HEK293 (cell line): ENCODE measurements around the gene ADCY10.

Experiments
- CTCF ChIA-PET: fragments of 350-600 bp; formaldehyde crosslinking; extraction: SDS; loops from one replicate; lab custom pipeline; 2021; ENCODE audit warnings: antibody characterized with exemption; lab: Yijun Ruan, JAX
- POLR2A ChIA-PET: fragments of 300-600 bp; formaldehyde crosslinking; extraction: SDS; loops from one replicate; lab custom pipeline; 2020; ENCODE audit warnings: antibody characterized with exemption, inconsistent platforms; lab: Yijun Ruan, JAX
- H3K27ac ChIP-seq: fragments of 200-500 bp; sonication (Bioruptor generic); 2 replicates; pipeline ENCODE4 v1.5.1; 2014; ENCODE audit warnings: low read depth, low read length, control low read depth, inconsistent platforms; ENCODE audit errors: extremely low read depth
- H3K36me3 ChIP-seq, 2 experiments: fragments of 200-500 bp in 1 of 2; sonication (Bioruptor generic) in 1 of 2; 1 replicate in 1 of 2; 2 replicates in 1 of 2; pipeline ENCODE4 v1.5.1; 2014 to 2017; ENCODE audit warnings: inconsistent platforms in 2 of 2, low read length in 2 of 2; ENCODE audit not compliant: control insufficient read depth in 2 of 2, insufficient read depth in 1 of 2
- H3K4me1 ChIP-seq: fragments of 200-500 bp; sonication (Bioruptor generic); 2 replicates; pipeline ENCODE4 v1.5.1; 2014; ENCODE audit warnings: mild to moderate bottlenecking, low read length, inconsistent platforms; ENCODE audit not compliant: control insufficient read depth, insufficient read depth
- H3K4me3 ChIP-seq: 2 replicates; pipeline ENCODE4 v1.5.1; 2011; ENCODE audit warnings: low read depth, mild to moderate bottlenecking, control low read depth, low read length, moderate library complexity
- H3K9me3 ChIP-seq: fragments of 200-500 bp; sonication (Bioruptor generic); 2 replicates; pipeline ENCODE4 v1.5.1; 2014; ENCODE audit warnings: low read depth, low read length, inconsistent platforms; ENCODE audit not compliant: control insufficient read depth, insufficient read depth
- ATF2 ChIP-seq: fragments of 450-650 bp; formaldehyde crosslinking; IDR thresholded peaks from 2 replicates; pipeline ENCODE4 v1.5.1; 2016; ENCODE audit warnings: missing biosample characterization, missing genetic modification characterization, low read depth
- INSM2 ChIP-seq: fragments of 450-650 bp; formaldehyde crosslinking; IDR thresholded peaks from 2 replicates; pipeline ENCODE4 v1.5.1; 2016; ENCODE audit warnings: missing biosample characterization, missing genetic modification characterization
- KLF1 ChIP-seq: fragments of 450-650 bp; formaldehyde crosslinking; IDR thresholded peaks from 2 replicates; pipeline ENCODE4 v1.5.1; 2016; ENCODE audit warnings: missing biosample characterization, missing genetic modification characterization
- KLF16 ChIP-seq: fragments of 450-650 bp; formaldehyde crosslinking; IDR thresholded peaks from 2 replicates; pipeline ENCODE4 v1.5.1; 2017; ENCODE audit warnings: missing biosample characterization, missing genetic modification characterization
- OVOL3 ChIP-seq: fragments of 450-650 bp; formaldehyde crosslinking; IDR thresholded peaks from 2 replicates; pipeline ENCODE4 v1.5.1; 2016; ENCODE audit warnings: missing biosample characterization, missing genetic modification characterization
- PRDM6 ChIP-seq: fragments of 450-650 bp; formaldehyde crosslinking; IDR thresholded peaks from 2 replicates; pipeline ENCODE4 v1.5.1; 2017; ENCODE audit warnings: missing biosample characterization, missing genetic modification characterization
- ZBTB44 ChIP-seq: fragments of 450-650 bp; IDR thresholded peaks from 2 replicates; pipeline ENCODE4 v1.5.1; 2018; ENCODE audit warnings: missing biosample characterization, mild to moderate bottlenecking, missing genetic modification characterization
- ZFP37 ChIP-seq: fragments of 450-650 bp; formaldehyde crosslinking; IDR thresholded peaks from 2 replicates; pipeline ENCODE4 v1.5.1; 2016; ENCODE audit warnings: missing biosample characterization, missing genetic modification characterization
- ZFP41 ChIP-seq: fragments of 450-650 bp; formaldehyde crosslinking; IDR thresholded peaks from 2 replicates; pipeline ENCODE4 v1.5.1; 2016; ENCODE audit warnings: missing biosample characterization, missing genetic modification characterization, borderline replicate concordance
- ZFP69B ChIP-seq: fragments of 450-650 bp; formaldehyde crosslinking; IDR thresholded peaks from 2 replicates; pipeline ENCODE4 v1.5.1; 2016; ENCODE audit warnings: missing biosample characterization, missing genetic modification characterization
- ZNF132 ChIP-seq: fragments of 450-650 bp; formaldehyde crosslinking; IDR thresholded peaks from 2 replicates; pipeline ENCODE4 v1.5.1; 2017; ENCODE audit warnings: missing biosample characterization, missing genetic modification characterization, borderline replicate concordance
- ZNF148 ChIP-seq: fragments of 450-650 bp; formaldehyde crosslinking; IDR thresholded peaks from 2 replicates; pipeline ENCODE4 v1.5.0; 2017; ENCODE audit warnings: missing biosample characterization, missing genetic modification characterization, borderline replicate concordance
- ZNF223 ChIP-seq: fragments of 450-650 bp; formaldehyde crosslinking; IDR thresholded peaks from 2 replicates; pipeline ENCODE4 v1.5.1; 2016; ENCODE audit warnings: missing biosample characterization, missing genetic modification characterization
- ZNF26 ChIP-seq: fragments of 450-650 bp; formaldehyde crosslinking; IDR thresholded peaks from 2 replicates; pipeline ENCODE4 v1.5.1; 2016; ENCODE audit warnings: missing biosample characterization, missing genetic modification characterization
- ZNF362 ChIP-seq: fragments of 450-650 bp; formaldehyde crosslinking; IDR thresholded peaks from 2 replicates; pipeline ENCODE4 v1.5.1; 2016; ENCODE audit warnings: missing biosample characterization, missing genetic modification characterization
- ZNF366 ChIP-seq: fragments of 450-650 bp; formaldehyde crosslinking; conservative IDR thresholded peaks from 2 replicates; pipeline ENCODE4 v1.5.1; 2016; ENCODE audit warnings: missing biosample characterization, missing genetic modification characterization
- ZNF394 ChIP-seq: fragments of 450-650 bp; formaldehyde crosslinking; IDR thresholded peaks from 2 replicates; pipeline ENCODE4 v1.5.1; 2016; ENCODE audit warnings: missing biosample characterization, missing genetic modification characterization, mild to moderate bottlenecking, moderate library complexity, borderline replicate concordance
- ZNF398 ChIP-seq: fragments of 450-650 bp; formaldehyde crosslinking; IDR thresholded peaks from 2 replicates; pipeline ENCODE4 v1.5.1; 2017; ENCODE audit warnings: missing biosample characterization, missing genetic modification characterization
- ZNF473 ChIP-seq: fragments of 450-650 bp; formaldehyde crosslinking; IDR thresholded peaks from 2 replicates; pipeline ENCODE4 v1.5.1; 2017; ENCODE audit warnings: missing biosample characterization, missing genetic modification characterization
- ZNF585B ChIP-seq: fragments of 450-650 bp; formaldehyde crosslinking; IDR thresholded peaks from 2 replicates; pipeline ENCODE4 v1.5.1; 2016; ENCODE audit warnings: missing biosample characterization, missing genetic modification characterization
- ZNF692 ChIP-seq: fragments of 450-650 bp; formaldehyde crosslinking; IDR thresholded peaks from 2 replicates; pipeline ENCODE4 v1.5.1; 2016; ENCODE audit warnings: missing biosample characterization, missing genetic modification characterization
- ZNF785 ChIP-seq: fragments of 450-650 bp; formaldehyde crosslinking; IDR thresholded peaks from 2 replicates; pipeline ENCODE4 v1.5.1; 2016; ENCODE audit warnings: missing biosample characterization, missing genetic modification characterization
- ZSCAN30 ChIP-seq: fragments of 450-650 bp; IDR thresholded peaks from 2 replicates; pipeline ENCODE4 v1.5.1; 2018; ENCODE audit warnings: missing biosample characterization, mild to moderate bottlenecking, missing genetic modification characterization, moderate library complexity

The ADCY10 gene

GRCh38 chr1:167937709-167938010 is 23.7 kb upstream of the ADCY10 start:
- no peaks in the 10 kb centered on the region; the same call in 1 of the 2 replicates for H3K4me1 ChIP-seq
- peak overlapping the region; percentile 88 for H3K27ac ChIP-seq
- CTCF ChIA-PET, result interaction anchor here (0.7 to 2.3 kb wide), 3 partner anchors 12 to 145 kb away, joined by 3 to 10 read pairs (median 5); no protein-coding TSS in a partner anchor
- no peaks in the 10 kb centered on the region for H3K36me3 ChIP-seq
- H3K4me3 ChIP-seq, result peak overlapping the region; percentile 92
- H3K9me3 ChIP-seq, result no peaks in the 10 kb centered on the region
- POLR2A ChIA-PET, result interaction anchor here (0.6 to 3.4 kb wide), 6 partner anchors 10 to 482 kb away, joined by 3 to 37 read pairs (median 16); no protein-coding TSS in a partner anchor
- no peak for TF ChIP-seq KLF1 (tag by site-specific recombination)
- TF ChIP-seq ZNF473, result no peak
- peak; percentile 14; the same call in 1 of the 2 replicates for TF ChIP-seq ZNF366 (tag by site-specific recombination)
- TF ChIP-seq ZNF148 (tag by site-specific recombination), result no peak
- TF ChIP-seq OVOL3 (tag by site-specific recombination), result no peak
- no peak for TF ChIP-seq ZNF398 (tag by site-specific recombination)
- no peak for TF ChIP-seq KLF16 (tag by site-specific recombination)
- no peak for TF ChIP-seq ZFP41 (tag by site-specific recombination)
- no peak for TF ChIP-seq ZNF394 (tag by site-specific recombination)
- TF ChIP-seq ZSCAN30 (tag by site-specific recombination), result no peak
- no peak for TF ChIP-seq ZFP37 (tag by site-specific recombination)
- TF ChIP-seq ZNF585B (tag by site-specific recombination), result no peak
- TF ChIP-seq ZNF362, result peak; percentile 97
- TF ChIP-seq ZNF26 (tag by site-specific recombination), result no peak
- TF ChIP-seq ZFP69B (tag by site-specific recombination), result no peak
- no peak for TF ChIP-seq ZBTB44 (tag by site-specific recombination)
- TF ChIP-seq ZNF692 (tag by site-specific recombination), result no peak
- no peak for TF ChIP-seq ZNF223 (tag by site-specific recombination)
- no peak for TF ChIP-seq ZNF132 (tag by site-specific recombination)
- no peak for TF ChIP-seq ATF2
- TF ChIP-seq ZNF785 (tag by site-specific recombination), result no peak
- no peak for TF ChIP-seq INSM2 (tag by site-specific recombination)
- peak; percentile 100 for TF ChIP-seq PRDM6 (tag by site-specific recombination)
